SK-N-SH treated with all-trans-retinoic acid at 6 μM for 48 hours (cell line): Measurements from ENCODE around the gene UBASH3A.

Source experiments
- BACH2 ChIP-seq: fragments of 250-450 bp; sonication (Bioruptor Pico); IDR thresholded peaks from 2 replicates; pipeline ENCODE4 v1.9.0; 2021; ENCODE audit warnings: mild to moderate bottlenecking, borderline replicate concordance
- CSDC2 ChIP-seq: fragments of 250-450 bp; sonication (Bioruptor Pico); IDR thresholded peaks from 2 replicates; pipeline ENCODE4 v1.5.0; 2020; ENCODE audit warnings: mild to moderate bottlenecking, moderate library complexity
- ISL1 ChIP-seq: fragments of 250-450 bp; sonication (Bioruptor Pico); IDR thresholded peaks from 2 replicates; pipeline ENCODE4 v2.1.2; 2022; ENCODE audit warnings: mild to moderate bottlenecking, moderate library complexity
- OSR1 ChIP-seq: fragments of 250-450 bp; sonication (Bioruptor Pico); IDR thresholded peaks from 2 replicates; pipeline ENCODE4 v1.8.0; 2022; ENCODE audit warnings: moderate library complexity, mild to moderate bottlenecking, inconsistent platforms
- PPARA ChIP-seq: fragments of 250-450 bp; sonication (Bioruptor Pico); IDR thresholded peaks from 2 replicates; pipeline ENCODE4 v1.5.0; 2020; ENCODE audit warnings: mild to moderate bottlenecking, borderline replicate concordance
- ZFP3 ChIP-seq: fragments of 250-450 bp; sonication (Bioruptor Pico); IDR thresholded peaks from 2 replicates; pipeline ENCODE4 v1.5.0; 2020; ENCODE audit warnings: mild to moderate bottlenecking, moderate library complexity
- ZFP30 ChIP-seq: fragments of 450-650 bp; formaldehyde crosslinking; IDR thresholded peaks from 2 replicates; pipeline ENCODE4 v1.5.0; 2022; ENCODE audit warnings: mild to moderate bottlenecking, moderate library complexity
- ZNF8 ChIP-seq: fragments of 450-650 bp; formaldehyde crosslinking; IDR thresholded peaks from 2 replicates; pipeline ENCODE4 v1.5.0; 2020; ENCODE audit warnings: mild to moderate bottlenecking, moderate library complexity
- TF ChIP-seq, protein P1 (sequence below): fragments of 250-450 bp; sonication (Bioruptor Pico); IDR thresholded peaks from 2 replicates; pipeline ENCODE4 v1.5.1; 2020; ENCODE audit warnings: low read depth, mild to moderate bottlenecking, moderate library complexity
- TF ChIP-seq, protein P2 (sequence below): fragments of 250-450 bp; sonication (Bioruptor Pico); IDR thresholded peaks from 2 replicates; pipeline ENCODE4 v1.8.0; 2020; ENCODE audit warnings: mild to moderate bottlenecking, moderate library complexity, borderline replicate concordance

- TF ChIP-seq BACH2 (CRISPR knock-in tag) (no peak), OSR1 (CRISPR knock-in tag) (no peak), ZNF8 (no peak), PPARA (CRISPR knock-in tag) (no peak), ZFP3 (CRISPR knock-in tag) (no peak), CSDC2 (no peak), ISL1 (no peak), ZFP30 (CRISPR knock-in tag) (no peak)
- TF ChIP-seq, protein P1, sequence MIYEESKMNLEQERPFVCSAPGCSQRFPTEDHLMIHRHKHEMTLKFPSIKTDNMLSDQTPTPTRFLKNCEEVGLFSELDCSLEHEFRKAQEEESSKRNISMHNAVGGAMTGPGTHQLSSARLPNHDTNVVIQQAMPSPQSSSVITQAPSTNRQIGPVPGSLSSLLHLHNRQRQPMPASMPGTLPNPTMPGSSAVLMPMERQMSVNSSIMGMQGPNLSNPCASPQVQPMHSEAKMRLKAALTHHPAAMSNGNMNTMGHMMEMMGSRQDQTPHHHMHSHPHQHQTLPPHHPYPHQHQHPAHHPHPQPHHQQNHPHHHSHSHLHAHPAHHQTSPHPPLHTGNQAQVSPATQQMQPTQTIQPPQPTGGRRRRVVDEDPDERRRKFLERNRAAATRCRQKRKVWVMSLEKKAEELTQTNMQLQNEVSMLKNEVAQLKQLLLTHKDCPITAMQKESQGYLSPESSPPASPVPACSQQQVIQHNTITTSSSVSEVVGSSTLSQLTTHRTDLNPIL (CRISPR knock-in tag), result no peak
- TF ChIP-seq, protein P2, sequence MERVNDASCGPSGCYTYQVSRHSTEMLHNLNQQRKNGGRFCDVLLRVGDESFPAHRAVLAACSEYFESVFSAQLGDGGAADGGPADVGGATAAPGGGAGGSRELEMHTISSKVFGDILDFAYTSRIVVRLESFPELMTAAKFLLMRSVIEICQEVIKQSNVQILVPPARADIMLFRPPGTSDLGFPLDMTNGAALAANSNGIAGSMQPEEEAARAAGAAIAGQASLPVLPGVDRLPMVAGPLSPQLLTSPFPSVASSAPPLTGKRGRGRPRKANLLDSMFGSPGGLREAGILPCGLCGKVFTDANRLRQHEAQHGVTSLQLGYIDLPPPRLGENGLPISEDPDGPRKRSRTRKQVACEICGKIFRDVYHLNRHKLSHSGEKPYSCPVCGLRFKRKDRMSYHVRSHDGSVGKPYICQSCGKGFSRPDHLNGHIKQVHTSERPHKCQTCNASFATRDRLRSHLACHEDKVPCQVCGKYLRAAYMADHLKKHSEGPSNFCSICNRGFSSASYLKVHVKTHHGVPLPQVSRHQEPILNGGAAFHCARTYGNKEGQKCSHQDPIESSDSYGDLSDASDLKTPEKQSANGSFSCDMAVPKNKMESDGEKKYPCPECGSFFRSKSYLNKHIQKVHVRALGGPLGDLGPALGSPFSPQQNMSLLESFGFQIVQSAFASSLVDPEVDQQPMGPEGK (CRISPR knock-in tag), result no peak
Observed at GRCh38 chr21:42395302-42395701, 8.4 kb upstream of the UBASH3A start.
